Activated CD4-positive, alpha-beta T cell treated with anti-CD3 and anti-CD28 coated beads, Interleukin-2, amount 10 ng/mL, durations not matched to agents 24 days and 14 days (primary cell): ENCODE results near the gene CTNND2. TPM values are rescaled to one million over a fixed set of nuclear protein-coding genes. Genes with fewer than 3 reads are reported as not detected.

ENCODE experiments used
- DNase-seq: peaks from one replicate; pipeline ENCODE4 v3.0.0; 2022
- H3K27ac Mint-ChIP-seq: one replicate; pipeline ENCODE4 v1.8.0; 2022; ENCODE audit warnings: mild to moderate bottlenecking, mixed read lengths
- H3K27me3 Mint-ChIP-seq: one replicate; pipeline ENCODE4 v1.8.0; 2022; ENCODE audit warnings: mixed read lengths
- H3K36me3 Mint-ChIP-seq: one replicate; pipeline ENCODE4 v1.8.0; 2022; ENCODE audit warnings: low read depth, mild to moderate bottlenecking, mixed read lengths
- H3K4me1 Mint-ChIP-seq: one replicate; pipeline ENCODE4 v1.8.0; 2021; ENCODE audit warnings: mixed read lengths
- H3K4me3 Mint-ChIP-seq: one replicate; pipeline ENCODE4 v1.8.0; 2022; ENCODE audit warnings: mild to moderate bottlenecking, moderate library complexity, mixed read lengths
- H3K9me3 Mint-ChIP-seq: one replicate; pipeline ENCODE4 v1.8.0; 2021; ENCODE audit warnings: mixed read lengths
- intact Hi-C: fragments of 100-400 bp; cut with micrococcal nuclease; formaldehyde crosslinking; loops from one replicate; pipeline ENCODE4 v1.15.1; 2023
- total RNA-seq: library from RNA; stranded (reverse); gene quantifications from 2 replicates; pipeline ENCODE4 v1.2.3, GENCODE V29; 2022

Gene CTNND2
- total RNA-seq, 1 donor from 2014 or later = not detected

DNA sequence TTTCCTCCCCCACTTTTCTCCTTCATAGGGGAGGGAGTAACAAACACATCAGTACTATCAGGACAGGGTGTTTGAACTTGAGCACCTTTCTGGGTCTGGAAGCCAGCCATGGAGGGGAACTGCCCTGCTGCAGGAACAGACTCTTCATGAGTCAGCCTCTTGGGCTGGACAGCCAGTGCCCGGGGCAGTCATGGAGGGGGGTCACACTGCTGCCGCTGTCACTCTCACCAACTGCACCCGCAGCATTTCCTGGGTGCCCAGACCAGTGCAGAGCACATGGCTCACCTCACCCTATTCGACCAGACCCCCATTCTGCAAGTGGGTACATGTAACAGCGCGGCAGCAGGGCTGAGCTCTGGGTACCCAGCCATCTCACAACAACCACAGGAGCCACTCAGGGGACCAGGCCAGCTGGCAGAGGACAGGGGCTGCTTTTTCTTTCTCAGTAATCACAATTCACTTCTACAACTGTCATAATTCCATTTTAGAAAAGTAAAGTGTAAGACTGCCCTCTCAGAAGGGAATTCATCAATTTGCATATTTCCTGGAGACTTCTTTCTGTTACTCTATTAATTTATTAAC lies 118.4 kb downstream of the CTNND2 start:
- H3K4me3 Mint-ChIP-seq = no peak overlapping the region
- intact Hi-C loops = no loop called here
- H3K9me3 Mint-ChIP-seq = no peaks in the 10 kb centered on the region
- H3K27me3 Mint-ChIP-seq = no peaks in the 10 kb centered on the region
- H3K36me3 Mint-ChIP-seq = no peaks in the 10 kb centered on the region
- no peak for DNase-seq
- H3K27ac Mint-ChIP-seq = no peak overlapping the region
- no peaks in the 10 kb centered on the region for H3K4me1 Mint-ChIP-seq

- Mint-ChIP-seq H3K4me1 (no peaks in the 10 kb centered on the region), H3K9me3 (no peaks in the 10 kb centered on the region), H3K4me3 (no peak overlapping the region), H3K27ac (no peak overlapping the region), H3K36me3 (no peaks in the 10 kb centered on the region), H3K27me3 (no peaks in the 10 kb centered on the region)
- intact Hi-C loops = no loop called here
- DNase-seq = no peak
Observed at GRCh38 chr5:11780641-11781345, 123.5 kb downstream of the CTNND2 start.

DNA sequence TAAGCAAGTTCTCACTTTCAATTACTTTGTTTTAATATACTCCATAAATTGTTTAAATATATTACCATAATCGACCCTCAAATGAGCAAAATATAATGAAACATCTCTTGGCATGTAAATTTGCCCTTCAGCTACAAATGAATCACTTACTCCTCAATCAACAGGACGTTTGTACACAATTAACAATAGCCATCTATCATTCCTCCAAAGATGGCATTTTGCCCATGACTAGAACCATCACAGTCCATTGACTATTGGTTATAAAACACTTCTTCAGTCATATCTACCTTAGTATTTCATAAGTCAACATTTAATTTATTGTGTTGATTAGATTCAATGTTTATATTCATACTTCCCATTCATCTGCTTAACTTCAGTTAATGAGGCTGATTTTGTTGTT lies 127.2 kb downstream of the CTNND2 start:
- no peaks in the 10 kb centered on the region for H3K27me3 Mint-ChIP-seq
- H3K36me3 Mint-ChIP-seq = no peaks in the 10 kb centered on the region
- H3K4me3 Mint-ChIP-seq = no peak overlapping the region
- no peak for DNase-seq
- no peaks in the 10 kb centered on the region for H3K4me1 Mint-ChIP-seq
- intact Hi-C loops = no loop called here
- H3K27ac Mint-ChIP-seq = no peak overlapping the region
- peaks cover 7% of the 10 kb centered on the region for H3K9me3 Mint-ChIP-seq

GRCh38 chr5:11770310-11770709 lies 133.9 kb downstream of the CTNND2 start:
- H3K27me3 Mint-ChIP-seq = no peaks in the 10 kb centered on the region
- no peaks in the 10 kb centered on the region for H3K4me1 Mint-ChIP-seq
- H3K4me3 Mint-ChIP-seq = no peak overlapping the region
- H3K36me3 Mint-ChIP-seq = no peaks in the 10 kb centered on the region
- intact Hi-C loops = no loop called here
- H3K27ac Mint-ChIP-seq = no peak overlapping the region
- peaks cover 7% of the 10 kb centered on the region for H3K9me3 Mint-ChIP-seq
- no peak for DNase-seq

GRCh38 chr5:11760934-11761603 lies 143.2 kb downstream of the CTNND2 start:
- Mint-ChIP-seq H3K27me3 (no peaks in the 10 kb centered on the region), H3K27ac (no peak overlapping the region), H3K36me3 (no peaks in the 10 kb centered on the region), H3K4me3 (no peak overlapping the region), H3K9me3 (no peaks in the 10 kb centered on the region), H3K4me1 (no peaks in the 10 kb centered on the region)
- intact Hi-C loops = no loop called here
- no peak for DNase-seq

DNA sequence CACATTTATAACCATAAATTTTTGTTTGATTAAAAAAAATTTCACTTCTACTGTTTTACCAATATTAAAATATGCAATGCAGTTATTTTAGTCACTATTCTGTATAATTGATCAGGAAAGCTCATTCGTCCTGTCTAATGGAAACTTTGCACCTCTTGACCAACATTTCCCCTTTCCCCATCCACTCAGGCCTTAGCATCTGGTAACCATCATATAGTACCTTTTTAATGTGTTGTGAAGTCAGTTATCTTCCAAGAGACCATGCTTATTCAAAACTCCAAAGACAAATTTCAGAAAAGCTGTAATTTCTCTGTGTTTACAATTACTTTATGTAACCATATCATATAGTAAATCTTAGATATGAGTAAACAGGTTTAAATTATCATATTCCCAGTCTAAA lies 145.9 kb downstream of the CTNND2 start:
- intact Hi-C loops = no loop called here
- Mint-ChIP-seq H3K4me3 (no peak overlapping the region), H3K27me3 (no peaks in the 10 kb centered on the region), H3K27ac (no peak overlapping the region), H3K9me3 (peaks cover 3% of the 10 kb centered on the region), H3K36me3 (no peaks in the 10 kb centered on the region), H3K4me1 (no peaks in the 10 kb centered on the region)
- no peak for DNase-seq

DNA sequence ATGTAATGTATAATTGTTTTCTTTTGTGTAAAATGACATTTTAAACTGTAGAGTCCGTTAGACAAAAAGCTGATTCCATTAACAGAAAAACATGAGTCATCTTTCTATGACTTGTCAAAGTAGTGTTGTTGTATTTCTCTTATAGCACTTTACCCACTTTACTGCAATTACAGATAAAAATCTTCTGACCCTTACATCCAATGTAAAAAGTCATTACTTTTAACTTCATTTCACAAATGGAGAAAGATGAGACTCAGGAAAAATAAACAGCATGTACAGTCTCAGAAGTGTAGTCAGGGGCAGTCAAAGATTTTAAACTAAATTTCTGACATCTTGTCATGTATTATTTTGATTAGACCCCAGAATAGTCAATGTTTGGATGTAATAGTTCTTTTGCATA lies 146.6 kb downstream of the CTNND2 start:
- peaks cover 3% of the 10 kb centered on the region for H3K9me3 Mint-ChIP-seq
- no peaks in the 10 kb centered on the region for H3K36me3 Mint-ChIP-seq
- H3K27me3 Mint-ChIP-seq = no peaks in the 10 kb centered on the region
- intact Hi-C loops = no loop called here
- no peak overlapping the region for H3K27ac Mint-ChIP-seq
- H3K4me3 Mint-ChIP-seq = no peak overlapping the region
- H3K4me1 Mint-ChIP-seq = no peaks in the 10 kb centered on the region
- no peak for DNase-seq

GRCh38 chr5:11737010-11737409 lies 167.2 kb downstream of the CTNND2 start:
- no peak overlapping the region for H3K4me3 Mint-ChIP-seq
- H3K4me1 Mint-ChIP-seq = no peaks in the 10 kb centered on the region
- H3K27ac Mint-ChIP-seq = no peak overlapping the region
- no peak for DNase-seq
- H3K27me3 Mint-ChIP-seq = no peaks in the 10 kb centered on the region
- intact Hi-C loops = no loop called here
- H3K36me3 Mint-ChIP-seq = no peaks in the 10 kb centered on the region
- peaks cover 9% of the 10 kb centered on the region for H3K9me3 Mint-ChIP-seq

- DNase-seq = no peak
- Mint-ChIP-seq H3K4me3 (no peak overlapping the region), H3K4me1 (no peaks in the 10 kb centered on the region), H3K27me3 (no peaks in the 10 kb centered on the region), H3K36me3 (no peaks in the 10 kb centered on the region), H3K9me3 (peaks cover under 1% of the 10 kb centered on the region), H3K27ac (no peak overlapping the region)
- intact Hi-C loops = no loop called here
Observed at GRCh38 chr5:11734369-11734768, 169.9 kb downstream of the CTNND2 start.

- no peaks in the 10 kb centered on the region for H3K27me3 Mint-ChIP-seq
- intact Hi-C loops = no loop called here
- H3K27ac Mint-ChIP-seq = no peak overlapping the region
- no peak overlapping the region for H3K4me3 Mint-ChIP-seq
- no peaks in the 10 kb centered on the region for H3K4me1 Mint-ChIP-seq
- H3K9me3 Mint-ChIP-seq = no peaks in the 10 kb centered on the region
- no peaks in the 10 kb centered on the region for H3K36me3 Mint-ChIP-seq
- no peak for DNase-seq
Observed at GRCh38 chr5:11733840-11734192, 170.4 kb downstream of the CTNND2 start.

DNA sequence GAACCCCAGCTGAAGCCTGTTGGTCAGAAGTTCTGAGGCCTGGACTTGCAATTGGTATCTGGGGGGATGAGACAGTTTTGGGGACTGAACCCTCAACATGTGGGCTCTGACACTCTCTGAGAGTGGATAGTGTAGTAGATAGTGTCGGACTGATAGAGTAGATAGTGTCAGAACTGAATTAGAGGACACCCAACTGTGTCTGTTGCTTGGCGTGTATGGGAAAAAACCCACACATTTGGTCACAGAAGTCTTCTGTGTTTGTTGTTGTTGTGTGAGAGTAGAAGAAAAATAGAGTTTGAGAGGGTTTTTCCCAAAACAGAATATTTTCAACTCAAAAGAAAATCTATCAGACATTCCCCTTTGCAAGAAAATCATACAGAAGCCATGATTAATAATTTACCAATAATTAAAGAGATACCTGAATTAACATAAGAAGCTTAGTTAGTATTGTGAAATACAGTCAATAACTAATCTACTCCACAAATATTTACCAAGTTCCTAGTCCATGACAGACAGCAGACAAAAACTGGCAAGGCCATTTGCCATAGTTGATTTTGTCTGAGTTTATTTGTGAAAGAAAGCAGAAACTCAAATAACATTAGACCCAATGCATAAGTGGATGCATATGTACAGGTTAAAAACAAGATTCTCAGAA lies 170.9 kb downstream of the CTNND2 start:
- intact Hi-C loops = no loop called here
- H3K36me3 Mint-ChIP-seq = no peaks in the 10 kb centered on the region
- H3K4me1 Mint-ChIP-seq = no peaks in the 10 kb centered on the region
- H3K27me3 Mint-ChIP-seq = no peaks in the 10 kb centered on the region
- DNase-seq = no peak
- H3K9me3 Mint-ChIP-seq = no peaks in the 10 kb centered on the region
- H3K27ac Mint-ChIP-seq = no peak overlapping the region
- no peak overlapping the region for H3K4me3 Mint-ChIP-seq

DNA sequence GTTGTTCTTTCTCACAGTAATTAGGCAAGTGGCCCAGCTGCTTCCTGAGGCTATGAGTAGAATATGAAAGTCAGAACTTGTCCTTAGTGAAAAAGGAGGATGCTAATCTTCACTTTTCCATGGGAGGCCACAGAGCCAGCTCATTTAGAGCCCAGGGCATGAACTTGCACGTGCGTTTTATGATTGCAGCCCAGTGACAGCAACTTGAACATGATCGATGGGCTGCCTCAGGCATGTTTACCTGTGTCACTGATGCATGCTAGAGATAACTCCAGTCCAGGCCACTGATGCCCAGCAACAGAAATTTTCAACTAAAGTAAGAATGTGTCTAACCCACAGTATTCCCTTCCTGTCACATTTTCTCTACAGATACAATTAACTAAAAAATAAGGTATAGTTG lies 179.3 kb downstream of the CTNND2 start:
- no peaks in the 10 kb centered on the region for H3K9me3 Mint-ChIP-seq

DNA sequence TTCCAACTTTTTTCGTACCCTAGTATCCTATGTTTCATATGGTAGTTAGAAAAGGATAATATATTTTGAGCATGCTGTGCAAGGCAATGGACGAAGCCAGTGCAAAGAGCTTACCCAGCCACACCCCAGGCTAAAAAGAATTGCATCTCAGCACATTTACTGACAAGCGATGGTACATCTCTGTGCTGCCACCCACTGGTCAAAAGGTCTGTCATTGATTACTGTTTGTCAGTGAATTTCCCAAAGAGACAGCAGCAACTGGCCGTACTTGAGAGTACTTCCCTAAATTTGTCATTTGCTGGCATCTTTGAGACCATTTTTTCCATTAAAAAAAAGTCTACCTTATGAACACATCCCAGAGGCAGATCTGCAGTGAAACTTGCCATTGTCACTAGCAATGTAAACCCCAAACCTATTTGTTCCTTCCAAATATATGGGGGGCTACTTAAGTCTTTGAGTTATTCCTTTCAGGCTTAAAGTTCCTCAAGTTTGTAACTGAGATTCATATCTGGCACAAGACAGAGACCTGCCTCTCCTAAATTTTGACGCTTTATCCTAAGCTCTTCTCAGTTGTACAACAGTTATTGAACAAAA lies 184.3 kb downstream of the CTNND2 start:
- H3K27ac Mint-ChIP-seq = no peak overlapping the region
- H3K4me3 Mint-ChIP-seq = no peak overlapping the region
- intact Hi-C loops = no loop called here
- peak; percentile 55 for DNase-seq
- no peaks in the 10 kb centered on the region for H3K36me3 Mint-ChIP-seq
- H3K4me1 Mint-ChIP-seq = no peaks in the 10 kb centered on the region
- H3K9me3 Mint-ChIP-seq = no peaks in the 10 kb centered on the region
- no peaks in the 10 kb centered on the region for H3K27me3 Mint-ChIP-seq

More for the DNA sequence above, 179.3 kb downstream of the CTNND2 start:
- Mint-ChIP-seq H3K27ac (no peak overlapping the region), H3K4me3 (no peak overlapping the region), H3K4me1 (no peaks in the 10 kb centered on the region), H3K27me3 (no peaks in the 10 kb centered on the region), H3K36me3 (no peaks in the 10 kb centered on the region)
- intact Hi-C loops = no loop called here
- no peak for DNase-seq
